ENCODE data around the gene CHMP4A.

CHMP4A gene, protein sequence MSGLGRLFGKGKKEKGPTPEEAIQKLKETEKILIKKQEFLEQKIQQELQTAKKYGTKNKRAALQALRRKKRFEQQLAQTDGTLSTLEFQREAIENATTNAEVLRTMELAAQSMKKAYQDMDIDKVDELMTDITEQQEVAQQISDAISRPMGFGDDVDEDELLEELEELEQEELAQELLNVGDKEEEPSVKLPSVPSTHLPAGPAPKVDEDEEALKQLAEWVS

DNA sequence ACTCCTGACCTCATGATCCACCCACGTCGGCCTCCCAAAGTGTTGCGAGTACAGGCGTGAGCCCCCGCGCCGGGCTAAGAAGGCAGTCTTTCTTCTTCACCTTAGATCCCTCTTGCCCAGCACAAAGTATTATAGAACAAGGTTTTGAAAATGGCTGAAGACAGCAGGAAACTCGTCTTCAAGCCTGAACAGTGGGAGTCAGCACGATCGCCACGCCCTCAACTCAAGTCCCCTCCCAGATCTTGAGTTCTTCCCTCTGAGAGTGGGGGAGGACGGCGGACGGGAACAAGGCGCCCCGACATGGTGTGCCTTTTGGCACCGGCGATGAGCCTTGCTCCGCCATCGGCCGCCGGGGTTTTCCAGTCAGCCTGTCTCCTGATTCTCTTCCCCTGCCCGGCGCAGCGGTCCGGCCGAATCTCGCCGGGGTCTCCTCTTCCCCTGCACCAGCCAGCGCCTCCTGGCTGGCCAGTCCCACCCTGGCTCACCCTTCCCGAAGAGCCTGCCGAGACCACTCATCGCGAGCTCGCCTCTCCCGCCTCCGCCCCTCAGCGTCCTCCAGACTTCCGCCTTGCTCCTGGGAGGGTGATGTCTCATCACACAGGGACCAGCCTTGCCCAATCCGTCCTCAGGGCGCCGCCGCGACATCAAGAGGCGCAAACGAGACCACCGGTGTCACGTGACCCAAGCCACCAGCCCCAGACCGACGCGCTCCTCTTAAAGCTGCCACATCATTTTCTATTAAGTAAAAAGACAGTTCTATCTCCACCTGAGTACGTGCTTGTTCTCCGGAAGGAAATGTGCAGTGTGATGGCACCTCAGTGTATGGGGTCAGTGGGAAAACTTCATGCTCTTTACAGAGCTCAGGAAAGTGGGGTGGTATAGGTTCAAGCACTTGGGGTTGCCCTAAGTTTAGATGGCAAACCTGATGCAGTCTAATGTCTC, at the start of gene CHMP4A:
TSS of gene CHMP4A (minus strand) at position 565 of the 942 bp plus-strand sequence. CDS start at position 516, 49 bp downstream.
- DNase-seq (ENCODE audit: insufficient read length, low spot score), result peak; percentile 94
- FAIRE-seq, result peak; percentile 69

DNA sequence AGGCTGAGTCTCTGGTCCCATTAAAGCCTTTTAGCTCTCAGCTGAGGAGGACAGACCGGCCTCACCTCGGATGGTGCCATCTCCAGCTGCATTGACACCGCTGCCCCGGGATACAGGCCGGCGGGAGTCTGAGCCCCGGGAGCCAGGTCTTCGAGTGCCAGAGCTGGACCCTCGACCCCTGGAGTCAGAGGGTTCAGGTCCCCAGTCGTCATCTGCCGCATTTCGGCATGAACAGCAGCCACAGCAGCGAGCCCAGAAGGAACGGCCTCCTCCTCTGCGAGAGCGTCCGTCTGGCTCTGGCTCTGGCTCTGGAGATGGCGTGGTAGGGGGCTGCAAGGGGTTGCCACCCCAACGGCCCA, 48.7 kb upstream of the CHMP4A start:
- FAIRE-seq, result no peak

DNA sequence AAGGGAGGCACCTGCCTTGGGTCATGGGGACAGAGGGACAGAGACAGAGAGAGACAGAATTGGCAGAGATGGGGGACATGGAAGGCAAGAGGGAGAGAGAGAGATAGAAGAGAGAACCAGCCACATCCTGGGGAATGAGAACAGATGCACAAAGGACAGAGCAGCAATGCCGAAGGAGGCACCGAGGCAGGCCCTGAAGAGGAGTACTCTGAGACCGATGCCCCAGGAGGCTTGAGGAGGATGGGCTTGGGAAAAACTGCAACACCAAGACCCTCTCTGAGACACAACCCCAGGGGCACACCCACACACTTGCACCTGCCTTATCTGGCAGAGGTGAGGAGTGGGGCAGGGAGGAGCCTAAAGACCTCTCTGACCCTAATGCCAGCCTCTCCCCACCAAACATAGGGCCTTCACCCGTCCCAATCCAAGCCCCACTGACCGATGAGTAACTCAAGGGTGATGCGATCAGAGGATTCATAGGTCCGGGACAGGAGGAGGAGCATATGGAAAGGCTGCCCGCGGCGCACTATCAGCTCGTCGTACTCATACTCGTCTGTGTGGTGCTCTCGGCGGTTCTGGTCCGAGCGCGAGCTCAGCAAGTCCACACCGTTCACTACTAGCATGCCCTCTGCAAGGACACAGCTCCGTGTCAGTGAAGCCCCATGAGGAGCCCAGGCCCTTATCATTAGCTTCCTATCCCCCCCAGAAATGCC, 48.1 kb upstream of the CHMP4A start:
- FAIRE-seq (no peak), DNase-seq (ENCODE audit: insufficient read length, low spot score) (no peak)

More for the DNA sequence above, 48.7 kb upstream of the CHMP4A start:
- no peak for DNase-seq (ENCODE audit: insufficient read length, low spot score)

DNA sequence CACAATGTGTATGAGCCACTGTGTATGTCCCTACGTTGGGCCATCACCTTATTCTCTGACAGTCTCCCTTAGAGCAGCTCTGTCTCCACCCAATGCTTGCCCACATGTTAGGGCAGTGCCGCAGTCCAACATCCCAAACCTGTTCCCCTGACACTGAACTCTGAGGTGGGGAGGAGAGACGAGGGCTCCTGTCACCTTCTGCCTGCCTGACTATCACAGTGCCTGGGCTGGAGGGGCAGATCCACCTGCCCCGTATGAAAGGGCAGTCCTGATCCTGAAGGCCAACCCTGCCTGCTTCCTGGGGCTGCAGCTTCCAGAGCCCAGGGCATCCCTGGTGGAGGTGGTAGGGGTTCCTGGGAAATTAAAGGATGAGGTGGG, 47.5 kb upstream of the CHMP4A start:
- no peak for FAIRE-seq
- no peak for DNase-seq (ENCODE audit: insufficient read length, low spot score)

DNA sequence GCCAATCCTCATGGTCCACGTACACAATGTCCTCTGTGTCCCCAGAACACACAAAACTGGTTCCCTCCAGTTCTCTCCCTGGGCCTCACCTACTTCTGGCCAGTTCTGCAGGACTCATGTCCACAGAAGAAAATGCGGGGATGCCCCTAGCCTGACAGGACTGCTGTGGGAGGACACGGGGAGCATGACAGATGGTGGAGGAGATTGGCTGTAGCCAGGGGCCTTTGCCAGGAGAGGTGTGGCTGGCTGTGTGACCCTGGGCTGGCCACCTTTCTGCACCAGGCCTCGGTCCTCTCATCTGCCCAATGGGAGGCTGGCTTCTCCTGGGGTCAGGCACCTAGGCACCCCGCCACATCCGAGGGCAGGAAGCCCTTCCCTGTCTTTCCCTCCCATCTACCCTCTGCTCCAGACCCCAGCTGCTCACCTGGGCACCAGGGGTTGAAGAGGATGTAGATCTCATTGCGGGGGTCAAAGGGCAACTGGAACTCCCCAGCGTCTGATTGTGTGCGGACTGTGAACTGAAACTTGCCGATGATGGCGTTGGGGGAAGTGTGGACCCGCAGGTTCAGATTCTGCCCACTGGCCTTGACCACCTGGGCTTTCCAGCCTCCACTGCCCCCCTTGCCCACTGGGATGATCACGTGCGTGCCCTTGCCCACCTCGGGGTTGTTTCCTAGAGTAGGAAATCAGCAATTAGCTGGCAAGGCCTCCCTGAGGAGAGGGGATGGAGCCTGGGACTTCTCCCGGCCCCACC, 46.9 kb upstream of the CHMP4A start:
- DNase-seq (ENCODE audit: insufficient read length, low spot score) (no peak), FAIRE-seq (no peak)

DNA sequence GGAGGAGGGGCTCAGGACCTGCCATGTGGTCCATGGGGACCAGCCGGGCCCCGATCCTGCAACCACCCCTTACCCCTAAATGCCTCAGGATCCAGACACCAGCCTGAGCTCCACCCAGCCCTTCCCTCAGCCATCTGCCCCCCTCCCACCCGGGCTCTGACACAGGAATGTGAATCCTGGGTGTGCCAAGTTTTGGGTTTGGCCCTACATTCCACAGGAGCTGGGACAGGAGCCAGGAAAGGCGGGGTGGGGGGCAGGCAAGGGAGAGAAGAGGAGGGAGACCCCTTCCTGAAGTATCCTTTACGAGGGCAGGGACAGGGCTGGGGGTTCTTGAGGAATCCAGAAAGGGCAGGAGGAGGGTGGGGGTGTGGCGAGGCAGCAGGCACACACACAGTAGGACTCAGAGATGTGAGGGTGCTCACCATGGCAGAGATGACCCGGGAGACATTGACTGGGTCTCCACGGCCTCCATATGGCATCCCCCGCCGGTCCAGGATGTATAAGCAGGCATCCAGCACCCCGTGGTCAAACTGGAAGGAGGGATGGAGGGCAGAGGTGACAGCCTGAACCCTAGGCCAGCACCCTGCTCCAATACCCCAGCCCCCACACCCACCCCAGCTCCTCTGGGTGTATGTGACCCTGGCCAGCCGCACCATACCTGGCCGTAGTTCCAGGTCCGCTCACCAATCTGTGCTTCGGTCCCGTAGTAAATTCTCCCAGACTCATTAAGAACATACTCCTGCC, 46.2 kb upstream of the CHMP4A start:
- DNase-seq (ENCODE audit: insufficient read length, low spot score) (peak; percentile 19), FAIRE-seq (no peak)

DNA sequence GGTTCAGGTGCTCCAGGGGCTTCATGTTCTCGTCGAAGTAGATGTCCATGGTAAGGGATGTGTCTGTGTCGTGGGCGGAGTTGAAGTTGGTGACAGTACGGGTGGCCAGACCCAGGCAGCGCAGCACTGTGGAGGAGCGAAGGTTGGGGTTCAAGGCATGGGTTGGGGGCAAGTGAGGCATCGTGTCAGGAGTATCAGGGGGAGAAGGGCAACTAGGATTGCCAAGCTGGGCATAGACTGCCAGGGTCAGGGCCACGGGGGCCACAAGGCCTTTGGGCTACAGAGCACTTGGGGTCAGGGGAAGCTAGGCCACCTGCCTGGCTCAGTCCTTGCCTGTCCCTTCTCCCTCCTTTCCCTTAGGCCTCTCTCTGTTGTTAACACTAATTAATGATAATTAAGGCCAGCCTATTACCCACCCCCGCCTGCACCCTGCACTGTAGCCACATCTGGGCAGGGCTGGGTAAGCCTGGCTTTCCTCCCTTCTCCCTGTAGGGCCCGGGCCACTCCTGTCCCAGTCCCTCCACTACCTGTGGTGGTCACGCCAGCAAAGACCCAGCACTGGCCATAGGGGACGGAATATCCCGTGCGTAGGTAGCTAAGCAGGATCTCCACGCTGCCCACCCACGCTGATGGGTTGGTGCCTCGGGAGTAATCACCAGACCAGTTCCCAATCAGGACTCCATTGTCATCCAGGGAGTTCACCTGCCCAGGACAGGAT, 45.4 kb upstream of the CHMP4A start:
- FAIRE-seq (no peak), DNase-seq (ENCODE audit: insufficient read length, low spot score) (no peak)

DNA sequence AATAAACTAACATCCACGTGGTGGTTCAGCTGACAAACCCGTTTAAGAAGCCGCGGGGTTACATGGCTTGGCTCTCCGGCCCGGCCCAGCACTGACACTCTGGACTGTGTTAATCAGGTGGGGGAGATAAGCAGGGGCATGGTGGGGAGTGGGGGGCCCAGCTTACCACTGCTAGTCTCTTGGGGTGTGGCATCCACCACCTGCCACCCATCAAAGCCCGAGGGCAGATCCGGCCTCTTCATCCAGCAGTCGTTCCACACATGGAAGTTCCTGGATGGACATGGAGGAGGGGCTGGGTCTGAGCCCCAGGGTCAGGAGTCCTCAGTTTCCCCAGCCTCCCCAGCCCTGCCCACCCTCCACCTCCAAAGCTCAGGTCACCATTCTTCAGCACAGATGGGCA, 44.8 kb upstream of the CHMP4A start:
- FAIRE-seq, result no peak

DNA sequence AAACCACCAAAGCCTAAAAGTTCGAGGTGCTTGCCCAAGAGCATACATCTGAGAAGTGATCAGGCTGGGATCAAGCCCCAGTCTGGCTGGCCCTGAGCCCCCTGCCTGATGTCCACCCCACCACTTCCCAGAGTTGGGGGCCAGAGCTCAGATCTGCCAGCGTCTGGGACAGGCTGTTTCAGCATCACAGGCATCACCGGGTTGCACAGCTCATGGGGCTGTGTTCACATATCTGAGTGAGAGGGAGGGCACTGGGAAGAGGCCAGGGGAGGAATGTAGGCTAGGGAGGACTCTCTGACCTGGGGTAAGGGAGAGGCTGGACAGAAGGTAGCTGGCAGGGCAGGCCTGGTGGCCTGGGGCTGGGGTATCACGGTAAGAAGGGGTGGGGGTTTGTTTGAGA, 43.7 kb upstream of the CHMP4A start:
- no peak for FAIRE-seq
- no peak for DNase-seq (ENCODE audit: insufficient read length, low spot score)

More for the DNA sequence above, 44.8 kb upstream of the CHMP4A start:
- DNase-seq (ENCODE audit: insufficient read length, low spot score), result no peak

DNA sequence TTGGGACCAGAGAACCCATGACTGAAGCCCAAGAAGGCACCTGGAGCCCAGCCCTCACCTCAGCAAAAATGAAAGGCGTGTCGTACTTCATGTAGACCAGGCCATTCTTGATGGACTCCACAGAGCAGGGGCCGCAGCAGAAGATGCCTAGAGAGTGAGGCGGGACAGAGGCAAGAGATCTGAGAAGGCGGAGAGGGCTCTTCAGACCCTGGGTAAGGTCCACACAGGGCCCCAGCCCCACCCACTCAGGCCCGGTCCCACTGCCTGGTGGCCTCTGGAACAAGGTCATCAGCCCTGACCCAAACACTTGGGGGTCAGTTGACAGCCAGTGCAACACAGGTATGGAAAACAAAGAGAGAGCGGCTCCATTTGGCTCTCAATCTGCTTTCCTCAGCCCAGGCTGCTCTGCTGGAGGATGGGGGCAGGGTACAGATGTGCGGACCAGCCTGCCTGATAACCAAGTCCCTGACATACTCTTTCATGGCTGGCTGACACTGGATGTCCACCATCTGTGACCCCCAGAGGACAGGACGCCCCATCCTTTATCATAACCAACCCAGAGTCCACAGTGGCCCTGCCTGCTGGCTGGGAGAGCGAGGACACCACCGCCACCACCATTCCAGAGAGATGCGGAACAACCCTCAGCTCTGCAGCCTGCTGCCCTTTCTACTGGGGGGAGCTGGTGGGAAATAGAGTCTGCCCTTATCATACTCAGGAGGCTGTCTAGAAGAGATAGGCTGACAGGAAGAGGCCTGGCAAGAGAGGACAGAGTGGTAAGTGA, 42.8 kb upstream of the CHMP4A start:
- FAIRE-seq, result no peak

DNA sequence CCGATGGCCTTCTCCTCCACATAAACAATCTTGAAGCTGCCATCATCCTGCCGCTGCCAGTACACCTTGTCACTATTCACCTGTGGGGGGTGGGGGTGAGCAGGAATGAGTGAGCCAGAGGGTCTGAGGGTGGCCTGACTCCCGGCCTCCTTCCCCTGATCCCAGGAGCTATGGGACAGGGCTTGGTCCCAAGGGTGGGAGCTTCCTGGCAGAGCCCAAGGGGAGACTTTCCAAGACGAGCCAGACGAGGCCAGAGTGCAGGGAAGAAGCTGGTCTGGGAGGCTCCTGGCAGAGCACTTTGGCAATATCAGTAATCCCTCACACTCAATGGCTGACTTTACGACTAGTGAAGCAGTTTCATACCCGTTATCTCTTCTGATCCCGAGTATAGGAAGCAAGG, 42.1 kb upstream of the CHMP4A start:
- no peak for FAIRE-seq

More for the DNA sequence above, 42.8 kb upstream of the CHMP4A start:
- DNase-seq (ENCODE audit: insufficient read length, low spot score), result no peak

DNA sequence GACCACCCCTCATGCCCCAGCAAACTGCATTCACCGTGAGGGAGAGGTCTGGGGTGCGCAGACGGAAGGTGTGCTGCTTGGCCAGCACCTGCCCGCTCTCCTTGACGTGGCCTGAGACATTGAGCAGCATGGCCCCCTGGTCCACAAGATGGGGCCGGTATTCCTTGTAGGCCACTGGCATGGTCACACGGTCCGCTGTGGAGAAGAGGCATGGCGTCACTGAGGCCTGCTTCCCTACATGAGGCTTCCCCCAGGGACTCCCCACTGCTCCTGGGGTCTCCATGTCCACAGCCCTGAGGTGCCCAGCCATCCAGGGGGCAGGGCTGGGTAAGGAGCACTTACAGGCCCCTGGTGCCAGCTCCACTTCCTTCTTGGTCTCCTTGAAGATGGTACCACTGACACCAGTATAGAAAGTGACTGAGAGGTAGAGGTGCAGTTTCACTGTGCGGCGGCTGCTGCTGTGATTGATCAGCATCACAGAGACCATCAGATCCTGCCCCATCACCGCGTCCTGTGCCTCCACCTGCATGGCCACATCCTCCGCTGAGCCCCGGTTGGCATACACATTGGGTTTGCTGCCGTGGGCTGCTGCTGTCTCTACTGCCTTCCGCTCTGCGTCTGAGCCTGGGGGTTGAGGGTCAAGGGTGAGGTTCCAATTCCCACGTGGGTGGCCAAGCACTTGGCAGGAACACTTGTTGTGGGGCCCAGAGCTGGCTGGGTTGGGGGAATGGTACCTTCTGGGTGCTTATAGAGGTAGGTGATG, 41.5 kb upstream of the CHMP4A start:
- FAIRE-seq, result no peak

More for the DNA sequence above, 42.1 kb upstream of the CHMP4A start:
- no peak for DNase-seq (ENCODE audit: insufficient read length, low spot score)

DNA sequence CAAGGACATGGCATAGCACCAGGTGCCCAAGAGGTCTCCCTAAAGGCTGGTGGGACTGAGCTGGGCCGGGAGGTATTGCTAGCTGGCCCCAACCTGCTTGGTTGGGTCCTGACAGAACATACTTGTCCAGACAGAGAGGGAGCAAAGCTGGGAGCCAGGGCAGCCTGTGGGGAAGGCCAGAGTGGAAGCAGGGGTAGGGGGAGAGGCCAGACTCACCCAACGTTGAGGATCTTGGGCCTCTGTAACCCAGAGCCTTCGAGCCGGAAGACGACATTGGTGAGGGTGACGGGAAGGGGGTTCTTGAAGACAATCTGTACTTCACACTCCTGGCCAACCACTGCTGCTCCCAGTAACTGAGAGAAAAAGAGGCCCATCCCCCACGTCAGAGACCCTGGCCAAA, 40.6 kb upstream of the CHMP4A start:
- DNase-seq (ENCODE audit: insufficient read length, low spot score) (no peak), FAIRE-seq (no peak)

More for the DNA sequence above, 41.5 kb upstream of the CHMP4A start:
- no peak for DNase-seq (ENCODE audit: insufficient read length, low spot score)

DNA sequence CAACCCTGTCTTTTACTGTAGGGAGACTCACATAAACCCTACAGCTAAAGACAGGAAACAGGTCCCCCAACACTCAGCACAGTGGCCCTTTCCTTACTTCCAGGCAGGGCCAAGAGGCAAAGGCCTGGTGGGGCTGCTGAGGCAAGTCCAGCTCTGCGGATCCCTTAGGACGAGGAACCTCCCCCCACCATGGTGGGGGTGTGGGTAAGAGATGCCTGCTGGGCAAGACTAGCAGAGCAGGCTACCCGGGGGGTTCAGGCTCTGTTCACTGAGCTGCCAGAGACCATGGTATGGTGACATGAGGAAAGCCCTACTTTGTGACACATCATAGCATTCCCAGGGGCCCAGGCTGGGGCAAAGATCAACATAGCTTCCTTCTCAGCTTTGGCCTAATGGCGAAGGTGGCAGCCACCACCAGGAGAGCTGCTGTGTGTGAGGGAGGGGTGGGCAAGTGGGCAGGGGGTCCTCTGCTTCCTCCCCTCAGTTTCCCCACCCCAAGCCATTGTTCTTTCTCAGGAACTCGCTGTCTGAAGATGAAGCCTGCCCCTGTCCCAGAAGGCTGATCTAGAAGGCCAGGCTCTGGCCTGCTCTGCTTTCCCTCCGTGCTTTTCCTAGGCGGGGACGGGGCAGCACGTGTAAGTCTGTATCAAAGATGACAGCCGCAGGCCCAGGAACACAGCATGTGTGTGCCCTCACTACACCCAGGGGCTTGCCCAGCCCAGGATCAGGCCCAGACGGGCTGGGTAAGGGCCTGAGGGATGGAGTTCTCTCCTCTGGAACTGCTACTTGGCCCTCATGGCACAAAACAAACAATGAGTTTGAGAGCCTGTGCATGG, 39.2 kb upstream of the CHMP4A start:
- DNase-seq (ENCODE audit: insufficient read length, low spot score) (no peak), FAIRE-seq (no peak)

DNA sequence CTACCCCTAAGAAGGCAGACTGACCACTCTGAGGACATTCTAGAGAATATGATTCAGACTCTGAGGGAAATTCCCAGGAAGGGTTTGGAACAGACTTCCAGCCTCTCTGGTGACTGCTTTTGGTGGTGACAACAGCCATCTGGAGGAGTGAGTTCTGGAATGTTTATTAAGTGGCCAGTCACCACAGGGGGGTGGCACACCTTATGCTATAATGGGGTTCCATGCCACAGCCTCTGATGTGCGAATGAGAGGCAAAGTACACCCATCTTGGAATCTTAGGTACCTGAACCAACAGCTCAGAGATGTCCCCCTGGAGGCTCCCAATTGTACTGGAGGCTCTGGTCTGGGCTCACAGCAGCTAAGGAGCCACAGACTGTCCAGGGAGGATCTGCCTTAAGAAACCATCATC, 38.6 kb upstream of the CHMP4A start:
- FAIRE-seq (no peak), DNase-seq (ENCODE audit: insufficient read length, low spot score) (no peak)

DNA sequence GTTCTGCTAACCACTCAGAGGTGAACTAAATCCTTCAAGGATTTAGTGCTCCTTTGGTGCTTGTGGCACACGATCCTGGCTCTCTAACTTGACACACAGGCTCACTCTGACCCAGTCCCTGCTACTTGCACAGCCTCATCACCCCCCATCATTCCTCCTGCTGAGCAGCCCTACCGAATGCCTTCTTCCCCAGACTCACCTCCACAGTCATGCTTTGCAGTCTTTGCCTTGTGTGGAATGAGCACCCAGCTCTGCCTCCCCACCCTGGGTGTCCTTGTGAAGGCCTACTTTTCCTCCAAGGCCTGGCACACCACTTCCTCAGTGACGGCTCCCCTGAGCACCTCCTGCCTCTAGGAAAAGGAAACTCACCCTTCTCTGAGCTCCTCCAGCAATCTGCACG, 37.1 kb upstream of the CHMP4A start:
- FAIRE-seq (no peak), DNase-seq (ENCODE audit: insufficient read length, low spot score) (no peak)

Data from HTR-8/SVneo (cell line).